PC-3 (cell line): Measurements from ENCODE around the gene TSPAN2. TPM values are rescaled to one million over a fixed set of nuclear protein-coding genes. Genes with fewer than 3 reads are reported as not detected.

Experiments used
- ATAC-seq: fragments of 200-7000 bp; cut with Tn5 transposase; 2 replicates; pipeline ENCODE4 v1.9.1; 2020; ENCODE audit warnings: mild to moderate bottlenecking, moderate library complexity
- BruUV-seq: library from RNA; stranded (reverse); fragments of 400-500 nt; replicated peaks from 2 replicates; lab custom pipeline; 2021; lab: Mats Ljungman, UMichigan
- CTCF ChIA-PET: fragments of 300-600 bp; sonication (Branson Sonifier 250); formaldehyde crosslinking; loops from one replicate; lab custom pipeline; 2022; ENCODE audit warnings: antibody characterized with exemption; lab: Charles Lee
- POLR2A ChIA-PET: fragments of 300-600 bp; sonication (Branson Sonifier 250); formaldehyde crosslinking; loops from one replicate; lab custom pipeline; 2022; ENCODE audit warnings: antibody characterized with exemption; ENCODE audit not compliant: unreplicated experiment; lab: Charles Lee
- DNase-seq: peaks from one replicate; pipeline ENCODE4 v3.0.0-alpha.2; 2015
- H2AFZ ChIP-seq: fragments of 300-600 bp; sonication (generic); 2 replicates; pipeline ENCODE4 v1.6.0; 2016; ENCODE audit warnings: antibody characterized with exemption, low read length
- H3F3A ChIP-seq: fragments of 300-600 bp; sonication (generic); one replicate; pipeline ENCODE4 v1.6.0; 2017; ENCODE audit warnings: antibody characterized with exemption, low read length, control low read depth, mild to moderate bottlenecking; ENCODE audit not compliant: unreplicated experiment
- H3K27ac ChIP-seq: fragments of 300-600 bp; sonication (generic); 2 replicates; pipeline ENCODE4 v1.5.1; 2016; ENCODE audit warnings: mild to moderate bottlenecking, low read length
- H3K27me3 ChIP-seq: fragments of 300-600 bp; sonication (generic); 2 replicates; pipeline ENCODE4 v1.6.1; 2016; ENCODE audit warnings: low read length, mixed read lengths
- H3K36me3 ChIP-seq: fragments of 300-600 bp; sonication (generic); 2 replicates; pipeline ENCODE4 v1.6.1; 2016; ENCODE audit warnings: low read depth, mixed run types, low read length, mixed read lengths
- H3K4me1 ChIP-seq: fragments of 300-600 bp; sonication (generic); 2 replicates; pipeline ENCODE4 v1.5.1; 2016; ENCODE audit warnings: low read length; ENCODE audit not compliant: insufficient read depth
- H3K4me2 ChIP-seq: fragments of 300-600 bp; sonication (generic); 2 replicates; pipeline ENCODE4 v1.6.0; 2016; ENCODE audit warnings: low read length
- H3K4me3 ChIP-seq: fragments of 300-600 bp; sonication (generic); 2 replicates; pipeline ENCODE4 v1.5.1; 2016; ENCODE audit warnings: mild to moderate bottlenecking, low read length, mixed read lengths
- H3K79me2 ChIP-seq: fragments of 300-600 bp; sonication (generic); 2 replicates; pipeline ENCODE4 v1.6.1; 2017; ENCODE audit warnings: low read length, mixed read lengths
- H3K9ac ChIP-seq: fragments of 300-600 bp; sonication (generic); 2 replicates; pipeline ENCODE4 v1.6.0; 2016; ENCODE audit warnings: mild to moderate bottlenecking, low read length
- H3K9me2 ChIP-seq: fragments of 300-600 bp; sonication (generic); replicated peaks from 2 replicates; pipeline ENCODE4 v1.6.1; 2016; ENCODE audit warnings: mixed run types, low read length, mixed read lengths
- H3K9me3 ChIP-seq: fragments of 300-600 bp; sonication (generic); 2 replicates; pipeline ENCODE4 v1.6.1; 2016; ENCODE audit warnings: low read length, mixed read lengths
- H4K20me1 ChIP-seq: fragments of 300-600 bp; sonication (generic); 2 replicates; pipeline ENCODE4 v1.6.1; 2016; ENCODE audit warnings: low read length, mixed read lengths
- EZH2 ChIP-seq: fragments of 300-600 bp; sonication (generic); IDR thresholded peaks from one replicate; pipeline ENCODE4 v1.6.1; 2017; ENCODE audit warnings: antibody characterized with exemption, mild to moderate bottlenecking, low read length; ENCODE audit not compliant: unreplicated experiment
- EZH2phosphoT487 ChIP-seq: fragments of 300-600 bp; sonication (generic); IDR thresholded peaks from 2 replicates; pipeline ENCODE4 v1.6.1; 2018; ENCODE audit warnings: mild to moderate bottlenecking, antibody characterized with exemption, low read length, borderline replicate concordance
- intact Hi-C: fragments of 100-400 bp; cut with micrococcal nuclease; formaldehyde crosslinking; loops from 2 replicates; pipeline ENCODE4 v1.9.0; 2023
- total RNA-seq: library from RNA; depleted of rRNA; stranded (reverse); fragments of >200 nt; gene quantifications from 2 replicates; pipeline ENCODE4 v1.2.3, GENCODE V29; 2014
- TF ChIP-seq, protein P1 (sequence below): fragments of 300-600 bp; sonication (generic); conservative IDR thresholded peaks from 2 replicates; pipeline ENCODE4 v1.5.1; 2017; ENCODE audit warnings: antibody characterized with exemption, low read depth, mild to moderate bottlenecking, low read length

Gene TSPAN2
- total RNA-seq, 1 experiment from 2014 or later: 1.7 TPM

DNA sequence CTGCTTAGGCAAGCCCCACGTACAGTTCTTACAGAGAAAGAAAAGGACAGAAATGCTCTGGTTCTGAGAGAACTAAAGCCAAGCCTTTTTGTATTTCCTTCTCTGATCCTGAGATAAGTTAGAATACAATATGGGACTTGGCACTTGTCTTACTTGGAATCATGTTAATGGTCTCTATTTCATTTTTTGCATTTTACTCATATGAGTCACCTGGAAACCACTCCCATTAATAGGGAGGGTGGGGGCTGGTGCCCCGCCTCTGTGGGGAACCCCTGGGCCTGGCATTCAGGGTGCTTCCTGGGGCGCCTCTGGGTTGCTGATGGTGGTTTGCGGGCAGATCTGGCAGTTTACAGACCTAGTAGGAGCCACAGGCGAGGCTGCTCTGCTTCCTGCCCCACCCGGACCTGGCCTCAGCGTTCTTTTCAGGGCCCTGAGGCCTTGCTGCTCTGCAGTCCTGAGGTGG is 26.7 kb downstream of the TSPAN2 start:
- peaks cover 4% of the 10 kb centered on the region for H3F3A ChIP-seq
- no peaks in the 10 kb centered on the region for H3K27me3 ChIP-seq
- H3K4me2 ChIP-seq: peak overlapping the region; percentile 75
- no peaks in the 10 kb centered on the region for H3K9me3 ChIP-seq
- peaks cover 43% of the 10 kb centered on the region for H3K4me1 ChIP-seq
- intact Hi-C loops: loop anchor here (2.0 kb wide), 1 partner anchor 26 kb away; the partner anchor contains the start of gene TSPAN2
- peak overlapping the region; percentile 39 for H3K9ac ChIP-seq
- H3K36me3 ChIP-seq: no peaks in the 10 kb centered on the region
- ChIA-PET POLR2A (no interaction called here), CTCF (interaction anchor here (0.5 kb wide), 1 partner anchor 401 kb away, joined by 4 read pairs; no protein-coding TSS in a partner anchor)
- H3K79me2 ChIP-seq: no peaks in the 10 kb centered on the region
- no peaks in the 10 kb centered on the region for H3K9me2 ChIP-seq
- H3K4me3 ChIP-seq: peak overlapping the region; percentile 27; the same call in 1 of the 2 replicates
- peak overlapping the region; percentile 13; the same call in 1 of the 2 replicates for H2AFZ ChIP-seq
- DNase-seq (peak; percentile 93), ATAC-seq (peak; percentile 79)
- TF ChIP-seq, protein P1, sequence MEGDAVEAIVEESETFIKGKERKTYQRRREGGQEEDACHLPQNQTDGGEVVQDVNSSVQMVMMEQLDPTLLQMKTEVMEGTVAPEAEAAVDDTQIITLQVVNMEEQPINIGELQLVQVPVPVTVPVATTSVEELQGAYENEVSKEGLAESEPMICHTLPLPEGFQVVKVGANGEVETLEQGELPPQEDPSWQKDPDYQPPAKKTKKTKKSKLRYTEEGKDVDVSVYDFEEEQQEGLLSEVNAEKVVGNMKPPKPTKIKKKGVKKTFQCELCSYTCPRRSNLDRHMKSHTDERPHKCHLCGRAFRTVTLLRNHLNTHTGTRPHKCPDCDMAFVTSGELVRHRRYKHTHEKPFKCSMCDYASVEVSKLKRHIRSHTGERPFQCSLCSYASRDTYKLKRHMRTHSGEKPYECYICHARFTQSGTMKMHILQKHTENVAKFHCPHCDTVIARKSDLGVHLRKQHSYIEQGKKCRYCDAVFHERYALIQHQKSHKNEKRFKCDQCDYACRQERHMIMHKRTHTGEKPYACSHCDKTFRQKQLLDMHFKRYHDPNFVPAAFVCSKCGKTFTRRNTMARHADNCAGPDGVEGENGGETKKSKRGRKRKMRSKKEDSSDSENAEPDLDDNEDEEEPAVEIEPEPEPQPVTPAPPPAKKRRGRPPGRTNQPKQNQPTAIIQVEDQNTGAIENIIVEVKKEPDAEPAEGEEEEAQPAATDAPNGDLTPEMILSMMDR: no peak
- TF ChIP-seq EZH2phosphoT487: no peak
- TF ChIP-seq EZH2: no peak
- H4K20me1 ChIP-seq: no peaks in the 10 kb centered on the region
- no TSS peak for BruUV-seq
- peak overlapping the region; percentile 87 for H3K27ac ChIP-seq

DNA sequence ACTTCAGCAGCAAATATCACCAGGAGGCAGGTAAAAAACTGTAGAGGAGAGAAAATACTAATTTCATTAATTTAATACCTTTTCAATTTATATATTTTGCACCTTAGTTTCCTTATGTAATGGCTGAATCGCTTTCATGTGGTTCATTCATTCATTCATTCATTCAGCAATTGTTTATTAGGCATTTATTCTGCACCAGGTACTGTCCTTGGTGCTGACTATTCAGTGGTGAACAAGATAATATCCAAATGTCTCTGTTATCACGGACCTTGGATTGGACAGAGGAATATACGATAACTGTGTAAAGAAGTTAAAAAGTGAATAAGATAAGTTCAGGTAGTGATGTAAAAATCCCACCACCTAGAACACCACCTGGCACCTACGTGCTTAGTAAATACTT is 28.8 kb downstream of the TSPAN2 start:
- H3K4me2 ChIP-seq: no peak overlapping the region
- no peak overlapping the region for H3K4me3 ChIP-seq
- no TSS peak for BruUV-seq
- POLR2A ChIA-PET: no interaction called here
- peaks cover 4% of the 10 kb centered on the region for H3F3A ChIP-seq
- no peak overlapping the region for H3K27ac ChIP-seq
- H2AFZ ChIP-seq: no peak overlapping the region
- ATAC-seq (no peak), DNase-seq (peak; percentile 18)
- H3K79me2 ChIP-seq: no peaks in the 10 kb centered on the region
- CTCF ChIA-PET: no interaction called here
- TF ChIP-seq, protein P1: no peak
- TF ChIP-seq EZH2phosphoT487 (no peak), EZH2 (no peak)
- no peaks in the 10 kb centered on the region for H4K20me1 ChIP-seq
- no peaks in the 10 kb centered on the region for H3K9me2 ChIP-seq
- H3K9me3 ChIP-seq: no peaks in the 10 kb centered on the region
- no peak overlapping the region for H3K9ac ChIP-seq
- H3K27me3 ChIP-seq: no peaks in the 10 kb centered on the region
- H3K4me1 ChIP-seq: peaks cover 40% of the 10 kb centered on the region
- intact Hi-C loops: no loop called here
- no peaks in the 10 kb centered on the region for H3K36me3 ChIP-seq

DNA sequence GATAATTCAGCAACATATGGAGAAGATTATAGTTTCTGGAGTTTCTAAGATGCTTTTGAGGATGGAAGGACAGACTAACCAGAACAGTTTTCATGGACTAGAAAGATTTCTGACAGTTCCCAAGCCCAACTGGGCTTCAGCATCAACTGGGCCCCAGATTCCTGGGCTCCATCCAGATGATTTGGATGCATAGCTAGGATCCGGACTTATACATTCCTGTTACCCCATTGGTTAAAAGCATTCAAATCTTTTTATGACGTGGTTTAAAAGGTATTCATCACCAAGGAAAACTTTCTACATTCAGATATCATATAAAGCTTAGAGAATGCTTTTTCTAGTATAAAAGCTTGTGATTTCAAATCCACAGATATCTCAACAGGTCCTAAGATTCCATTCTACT is 30.0 kb downstream of the TSPAN2 start:
- Histone ChIP-seq H3K4me3 (no peak overlapping the region), H3K9me3 (no peaks in the 10 kb centered on the region), H3K79me2 (no peaks in the 10 kb centered on the region), H3K9ac (no peak overlapping the region), H3F3A (peaks cover 4% of the 10 kb centered on the region), H4K20me1 (no peaks in the 10 kb centered on the region), H3K9me2 (no peaks in the 10 kb centered on the region), H3K27me3 (no peaks in the 10 kb centered on the region), H3K36me3 (no peaks in the 10 kb centered on the region), H3K4me2 (no peak overlapping the region), H3K27ac (no peak overlapping the region), H3K4me1 (peaks cover 40% of the 10 kb centered on the region), H2AFZ (no peak overlapping the region)
- no peak for TF ChIP-seq EZH2
- TF ChIP-seq, protein P1: no peak
- TF ChIP-seq EZH2phosphoT487: no peak
- ChIA-PET POLR2A (no interaction called here), CTCF (no interaction called here)
- ATAC-seq (no peak), DNase-seq (no peak)
- intact Hi-C loops: no loop called here
- no TSS peak for BruUV-seq
